ENCODE results near the gene PURB.
A peak's percentile ranks its signal among the peaks of the same experiment; 100 is the strongest.
"Not testable (repeated sequence)": the region's sequence is repeated elsewhere in the genome, so short reads cannot be mapped to it uniquely, and the experiment has no call there.

The PURB gene

GRCh38 chr7:44885394-44886317 is at the start of gene PURB:
TSS of gene PURB (minus strand) at chr7:44885530. CDS start at chr7:44885348, 182 bp downstream.
- DNase-seq: peak; percentile 92 to 96 (median 96)

GRCh38 chr7:44935016-44935415 is 49.7 kb upstream of the PURB start:
- no peak for DNase-seq

GRCh38 chr7:44934510-44934909 is 49.2 kb upstream of the PURB start:
- not testable (repeated sequence) for DNase-seq

GRCh38 chr7:44930921-44931320 is 45.6 kb upstream of the PURB start:
- DNase-seq: no peak

- DNase-seq: no peak
These were observed 37.0 kb upstream of the PURB start for GRCh38 chr7:44922351-44922694.

GRCh38 chr7:44921607-44922350 is 36.4 kb upstream of the PURB start:
- DNase-seq: peak; percentile 83 to 100 (median 95)

- DNase-seq: no peak
These were observed 34.8 kb upstream of the PURB start for GRCh38 chr7:44920119-44920518.

- no peak for DNase-seq
These were observed 32.7 kb upstream of the PURB start for GRCh38 chr7:44918029-44918428.

GRCh38 chr7:44917465-44917864 is 32.1 kb upstream of the PURB start:
- DNase-seq: no peak

- DNase-seq: peak; percentile 8 to 32 (median 15)
These were observed 29.8 kb upstream of the PURB start for GRCh38 chr7:44914992-44915607.

GRCh38 chr7:44912775-44913347 is 27.5 kb upstream of the PURB start:
- no peak for DNase-seq

- DNase-seq: no peak
These were observed 26.6 kb upstream of the PURB start for GRCh38 chr7:44911911-44912310.

- DNase-seq: no peak
These were observed 24.5 kb upstream of the PURB start for GRCh38 chr7:44909596-44910389.

GRCh38 chr7:44906965-44907364 is 21.6 kb upstream of the PURB start:
- DNase-seq: no peak

GRCh38 chr7:44905002-44905635 is 19.8 kb upstream of the PURB start:
- no peak for DNase-seq

- DNase-seq: no peak
These were observed 14.1 kb upstream of the PURB start for GRCh38 chr7:44899443-44899842.

GRCh38 chr7:44898039-44898438 is 12.7 kb upstream of the PURB start:
- no peak for DNase-seq

GRCh38 chr7:44897309-44897708 is 12.0 kb upstream of the PURB start:
- DNase-seq: no peak

- DNase-seq: no peak
These were observed 9.7 kb upstream of the PURB start for GRCh38 chr7:44894888-44895580.

- DNase-seq: no peak
These were observed 8.4 kb upstream of the PURB start for GRCh38 chr7:44893710-44894234.

- no peak for DNase-seq
These were observed 6.5 kb upstream of the PURB start for GRCh38 chr7:44891791-44892190.

Data from activated CD4-positive, CD25-positive, alpha-beta regulatory T cell (primary cell).